ENCODE results near the gene ACTG1.
A peak's percentile ranks its signal among the peaks of the same experiment; 100 is the strongest.

The ACTG1 gene

DNA sequence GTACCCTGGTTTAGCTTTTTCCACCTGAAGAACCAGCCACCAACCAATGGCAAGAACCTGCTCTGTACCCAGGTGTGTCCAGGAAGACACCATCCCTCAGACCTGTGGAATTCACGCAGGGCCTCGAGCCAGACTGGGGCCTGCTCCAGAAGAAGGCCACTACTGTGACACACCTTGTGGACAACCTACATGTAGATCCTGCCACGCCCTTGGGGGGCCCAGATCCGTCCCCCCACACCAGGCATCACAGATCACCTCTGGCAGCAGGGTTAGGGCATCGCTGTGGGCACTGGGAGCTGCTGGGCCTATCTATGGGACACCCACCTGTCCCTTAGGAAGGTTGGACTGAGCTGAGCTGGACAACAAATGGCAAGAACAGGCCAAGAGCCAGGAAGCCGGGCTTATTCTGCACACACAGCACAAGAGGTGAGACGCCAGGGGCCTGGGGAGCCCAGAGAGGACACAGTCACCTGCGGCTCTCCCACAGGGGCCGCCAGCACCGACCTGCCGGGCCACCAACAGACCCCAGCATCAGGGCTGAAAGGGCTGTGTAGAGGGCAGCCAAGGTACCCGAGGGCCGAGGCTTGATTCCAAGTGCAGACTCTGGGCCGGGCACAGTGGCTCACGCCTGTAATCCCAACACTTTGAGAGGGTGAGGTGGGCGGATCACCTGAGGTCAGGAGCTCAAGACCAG lies 31.8 kb upstream of the ACTG1 start:
- no peak for DNase-seq

DNA sequence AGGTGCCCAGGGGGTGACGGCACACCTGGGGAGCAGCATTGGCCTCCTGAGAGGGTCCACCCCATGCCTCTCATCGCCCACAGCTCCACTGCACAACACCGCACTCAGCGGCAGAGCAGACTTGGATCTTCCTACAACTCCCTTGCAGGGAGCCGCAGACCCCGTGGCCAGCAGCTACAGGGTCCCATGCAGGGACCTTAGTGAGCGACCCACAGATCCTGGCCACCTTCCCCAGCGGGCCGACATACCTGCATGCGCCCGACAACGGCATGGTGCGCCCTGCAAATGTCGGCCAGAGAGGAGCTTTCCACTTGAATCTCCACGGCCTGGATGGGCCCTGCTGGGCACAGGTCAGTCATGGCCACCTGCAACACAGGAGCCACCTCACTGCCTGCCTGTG lies 31.2 kb upstream of the ACTG1 start:
- DNase-seq, result no peak

- no peak for DNase-seq
These were observed 30.7 kb upstream of the ACTG1 start for GRCh38 chr17:81543339-81543675.

DNA sequence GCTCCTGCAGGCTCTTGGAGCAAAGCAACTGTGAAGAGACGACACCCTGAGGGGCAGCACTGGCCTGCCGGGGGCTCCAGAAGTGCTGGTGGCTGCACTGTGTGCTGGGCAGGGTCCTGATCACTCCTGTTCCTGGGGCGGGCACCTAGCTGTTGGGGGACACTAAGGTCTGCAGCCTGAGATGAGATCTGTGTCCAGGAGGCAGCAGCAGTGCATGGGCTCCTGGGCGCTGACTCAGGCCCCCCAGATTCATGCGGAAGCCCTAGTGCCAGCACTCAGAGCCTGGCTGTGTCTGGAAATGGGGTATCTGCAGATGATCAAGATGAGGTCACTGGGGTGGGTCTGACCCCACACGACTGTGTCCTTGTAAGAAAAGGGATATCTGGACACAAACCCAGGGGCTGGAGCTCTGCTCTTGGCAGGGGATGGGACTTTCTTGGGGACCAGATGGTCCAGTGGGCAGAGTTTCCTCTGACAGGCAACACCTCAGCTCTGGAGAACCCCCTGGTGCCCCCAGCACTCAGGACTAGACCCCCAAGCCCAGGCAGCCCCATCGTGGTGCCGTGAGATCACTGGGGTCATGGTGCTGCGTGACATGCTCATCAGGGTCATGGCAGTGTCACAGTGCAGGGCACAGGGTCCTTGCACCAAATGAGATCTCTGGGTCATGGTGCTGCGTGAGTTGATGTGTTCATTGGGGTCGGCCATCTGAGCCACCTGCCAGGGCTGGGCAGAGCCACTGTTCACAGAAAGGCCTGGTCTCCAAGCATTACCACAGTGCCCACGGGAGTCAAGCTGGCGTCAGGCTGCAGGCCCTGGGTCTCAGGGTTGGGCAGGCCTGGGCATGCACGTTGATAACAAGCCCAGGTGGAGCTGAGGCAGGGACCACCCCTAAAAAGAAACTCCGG lies 30.1 kb upstream of the ACTG1 start:
- no peak for DNase-seq

DNA sequence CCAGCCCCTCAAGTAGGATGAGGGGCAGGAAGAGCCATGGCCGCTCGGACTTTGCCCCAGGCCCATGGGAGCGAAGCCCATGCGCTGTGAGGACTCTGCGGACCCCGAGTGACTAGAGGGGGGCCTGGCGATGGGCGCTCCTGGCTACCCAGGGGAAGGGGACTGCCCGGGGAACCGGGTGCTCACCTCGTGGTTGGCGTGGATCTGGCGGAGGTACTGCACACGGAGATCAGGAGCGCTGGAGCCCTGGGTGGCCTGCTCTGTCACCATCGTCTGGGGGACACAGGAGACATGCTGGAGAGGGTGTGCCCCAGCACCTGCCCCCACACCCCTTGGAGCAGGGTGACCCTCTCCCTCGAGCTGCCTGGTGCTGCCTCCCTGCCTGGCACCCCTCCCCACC lies 28.5 kb upstream of the ACTG1 start:
- no peak for DNase-seq

GRCh38 chr17:81540676-81541027 lies 28.1 kb upstream of the ACTG1 start:
- no peak for DNase-seq

- DNase-seq, result no peak
These were observed 27.5 kb upstream of the ACTG1 start for GRCh38 chr17:81539961-81540675.

DNA sequence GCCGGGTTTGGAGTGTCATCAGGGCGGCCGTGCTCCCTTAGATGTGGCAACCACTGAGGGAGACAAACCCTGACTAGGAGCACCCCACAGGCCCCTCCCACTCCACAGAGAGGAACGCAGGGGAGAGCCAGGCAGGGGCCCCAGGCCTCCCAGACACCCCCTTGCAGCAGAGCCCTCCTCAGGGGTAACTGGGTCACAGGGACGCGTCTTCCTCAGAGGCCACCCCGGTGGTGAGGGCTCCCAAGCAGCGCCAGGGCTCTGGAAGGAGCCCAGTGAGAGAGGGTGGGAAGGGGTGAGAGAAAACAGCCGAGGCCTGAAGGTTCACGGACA lies 26.9 kb upstream of the ACTG1 start:
- no peak for DNase-seq

GRCh38 chr17:81538651-81539570 lies 26.3 kb upstream of the ACTG1 start:
- DNase-seq, result no peak

- peak; percentile 66 to 71 for DNase-seq
These were observed 25.4 kb upstream of the ACTG1 start for GRCh38 chr17:81537856-81538555.

DNA sequence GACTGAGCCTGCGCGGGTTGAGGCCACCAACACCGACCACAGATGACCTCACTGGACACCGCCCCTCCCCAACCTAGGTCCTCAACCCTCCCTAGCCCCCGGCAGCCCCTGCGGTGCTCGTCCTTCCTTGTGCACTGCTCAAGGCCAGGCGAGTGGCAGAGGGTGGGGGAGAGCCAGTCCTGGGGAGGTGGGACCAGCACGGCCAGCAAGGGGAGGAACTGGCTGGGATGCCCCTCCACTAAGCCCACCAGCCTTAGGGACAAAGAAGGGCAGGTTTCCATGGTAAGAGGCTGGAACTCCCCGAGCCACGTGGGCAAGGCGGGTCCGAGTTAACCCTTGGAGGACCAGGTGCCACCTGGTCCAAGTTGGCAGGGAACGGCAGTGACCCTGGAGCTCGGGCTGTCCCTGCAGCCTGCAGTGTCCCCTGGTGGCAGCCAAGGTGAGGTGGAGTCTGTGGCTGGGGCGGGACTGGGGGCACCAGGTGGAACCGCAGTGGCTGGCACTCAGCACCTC lies 24.8 kb upstream of the ACTG1 start:
- peak; percentile 40 to 71 for DNase-seq

DNA sequence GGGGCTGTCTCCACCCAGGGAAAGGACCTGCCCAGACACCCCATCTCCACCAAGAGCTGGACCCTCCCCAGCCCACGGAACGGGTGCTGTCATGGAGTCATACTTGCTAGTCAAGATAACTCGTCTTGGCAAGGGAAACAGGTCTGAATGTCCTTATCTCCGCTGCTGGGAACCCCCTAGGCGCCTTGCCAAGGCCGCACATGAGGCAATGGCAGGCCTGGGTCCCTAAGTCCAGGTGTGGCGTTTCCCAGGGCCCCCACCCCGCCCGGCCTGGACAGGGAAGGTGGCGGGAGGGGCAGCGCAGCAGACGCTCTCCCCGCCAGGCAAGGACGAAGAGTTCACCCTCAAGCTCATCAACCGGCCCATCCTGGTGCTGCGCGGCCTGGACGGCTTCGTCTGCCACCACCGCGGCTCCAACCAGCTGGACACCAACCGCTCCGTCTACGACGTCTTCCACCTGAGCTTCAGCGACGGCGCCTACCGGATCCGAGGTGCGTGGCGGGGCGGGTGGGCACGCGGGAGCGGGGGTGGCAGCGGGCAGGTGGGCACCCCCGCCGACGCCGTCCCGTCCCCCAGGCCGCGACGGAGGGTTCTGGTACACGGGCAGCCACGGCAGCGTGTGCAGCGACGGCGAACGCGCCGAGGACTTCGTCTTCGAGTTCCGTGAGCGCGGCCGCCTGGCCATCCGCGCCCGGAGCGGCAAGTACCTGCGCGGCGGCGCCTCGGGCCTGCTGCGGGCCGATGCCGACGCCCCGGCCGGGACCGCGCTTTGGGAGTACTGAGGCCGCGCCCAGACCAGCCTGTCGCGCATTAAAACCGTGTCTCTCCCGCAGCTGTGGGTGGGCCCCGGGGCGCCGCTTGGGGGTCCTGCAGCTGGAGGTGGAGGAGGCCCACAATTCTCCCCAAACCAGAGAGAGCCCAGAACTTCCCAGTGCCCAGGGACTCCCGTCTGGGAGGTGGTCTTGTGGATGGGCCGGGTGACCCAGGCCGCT lies 24.0 kb upstream of the ACTG1 start:
- no peak for DNase-seq

DNA sequence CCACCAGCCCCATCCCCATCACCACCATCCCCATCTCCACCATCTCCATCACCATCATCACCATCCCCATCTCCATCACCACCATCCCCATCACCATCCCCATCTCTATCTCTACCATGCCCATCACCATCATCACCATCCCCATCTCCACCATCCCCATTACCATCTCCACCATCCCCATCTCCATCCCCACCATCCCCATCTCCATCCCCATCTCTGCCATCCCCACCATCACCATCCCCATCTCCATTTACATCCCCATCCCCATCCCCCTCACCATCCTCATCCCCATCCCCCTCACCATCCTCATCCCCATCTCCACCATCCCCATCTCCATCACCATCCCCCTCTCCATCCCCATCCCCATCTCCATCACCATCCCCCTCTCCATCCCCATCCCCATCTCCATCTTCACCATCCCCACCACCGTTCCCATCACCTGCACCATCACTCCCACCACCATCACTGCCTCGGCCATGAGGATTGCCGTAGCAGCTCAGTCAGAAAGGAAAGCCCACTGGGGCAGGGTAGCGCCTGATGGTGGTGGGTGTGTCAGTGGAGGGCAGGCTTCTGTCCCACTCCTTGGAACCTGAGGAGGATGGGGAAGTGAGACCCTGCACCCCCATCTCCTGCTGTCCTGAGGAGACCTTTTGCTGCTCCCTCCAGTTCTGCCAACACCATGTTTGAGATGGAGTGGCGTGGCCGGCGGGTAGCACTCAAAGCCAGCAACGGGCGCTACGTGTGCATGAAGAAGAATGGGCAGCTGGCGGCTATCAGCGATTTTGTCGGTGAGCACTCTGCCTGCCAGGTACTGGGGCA lies 23.1 kb upstream of the ACTG1 start:
- no peak for DNase-seq

DNA sequence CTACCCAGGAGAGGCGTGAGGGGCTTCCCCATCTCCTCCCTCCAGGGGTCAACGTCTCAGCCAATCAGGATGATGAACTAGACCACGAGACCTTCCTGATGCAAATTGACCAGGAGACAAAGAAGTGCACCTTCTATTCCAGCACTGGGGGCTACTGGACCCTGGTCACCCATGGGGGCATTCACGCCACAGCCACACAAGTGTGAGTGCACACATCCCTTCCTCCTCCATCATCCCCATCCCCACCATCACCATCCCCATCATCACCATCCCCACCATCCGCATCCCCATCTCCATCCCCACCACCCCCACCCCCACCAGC lies 22.4 kb upstream of the ACTG1 start:
- DNase-seq, result no peak

DNA sequence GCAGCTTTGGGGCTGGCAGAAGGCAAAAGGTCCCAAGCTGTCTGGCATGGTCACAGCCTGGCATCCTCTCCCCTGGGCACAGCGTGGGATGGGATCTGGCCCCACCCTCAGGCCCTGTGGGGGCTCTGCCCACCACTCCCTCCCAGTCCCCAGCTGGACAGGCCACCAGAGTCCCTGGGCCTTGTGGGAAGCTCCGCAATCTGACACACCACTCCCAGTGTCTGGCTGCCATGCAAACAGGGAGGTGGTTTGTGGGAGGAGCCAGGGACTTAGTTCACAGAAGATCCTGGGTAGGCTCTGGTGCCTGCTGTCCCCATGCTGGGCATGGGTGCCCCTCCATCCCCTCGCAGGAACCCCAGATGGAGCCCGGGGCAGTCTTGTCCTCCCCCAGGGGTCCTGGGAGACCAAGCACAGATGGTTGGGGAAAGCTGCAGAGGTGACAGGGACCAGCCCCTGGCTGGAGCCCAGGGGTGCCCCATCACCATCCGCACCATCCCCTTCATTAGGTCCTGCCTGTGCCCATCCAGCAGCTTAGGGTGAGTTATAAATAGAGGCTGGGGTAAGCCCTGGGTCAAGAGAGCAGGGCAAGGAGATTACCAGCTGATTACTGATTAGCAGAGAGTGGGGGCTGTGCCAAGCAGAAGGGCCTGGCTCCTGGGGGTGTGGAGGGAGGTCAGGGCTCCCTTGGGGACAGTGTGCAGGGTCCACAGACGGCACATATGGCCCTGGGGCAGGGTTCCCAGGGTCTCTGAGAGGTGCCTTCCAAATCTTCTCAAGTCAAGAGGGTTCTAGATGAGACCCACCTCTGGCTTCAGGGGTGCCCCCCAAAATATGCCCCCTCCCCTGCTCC lies 21.8 kb upstream of the ACTG1 start:
- no peak for DNase-seq

- no peak for DNase-seq
These were observed 20.9 kb upstream of the ACTG1 start for GRCh38 chr17:81533339-81534141.

DNA sequence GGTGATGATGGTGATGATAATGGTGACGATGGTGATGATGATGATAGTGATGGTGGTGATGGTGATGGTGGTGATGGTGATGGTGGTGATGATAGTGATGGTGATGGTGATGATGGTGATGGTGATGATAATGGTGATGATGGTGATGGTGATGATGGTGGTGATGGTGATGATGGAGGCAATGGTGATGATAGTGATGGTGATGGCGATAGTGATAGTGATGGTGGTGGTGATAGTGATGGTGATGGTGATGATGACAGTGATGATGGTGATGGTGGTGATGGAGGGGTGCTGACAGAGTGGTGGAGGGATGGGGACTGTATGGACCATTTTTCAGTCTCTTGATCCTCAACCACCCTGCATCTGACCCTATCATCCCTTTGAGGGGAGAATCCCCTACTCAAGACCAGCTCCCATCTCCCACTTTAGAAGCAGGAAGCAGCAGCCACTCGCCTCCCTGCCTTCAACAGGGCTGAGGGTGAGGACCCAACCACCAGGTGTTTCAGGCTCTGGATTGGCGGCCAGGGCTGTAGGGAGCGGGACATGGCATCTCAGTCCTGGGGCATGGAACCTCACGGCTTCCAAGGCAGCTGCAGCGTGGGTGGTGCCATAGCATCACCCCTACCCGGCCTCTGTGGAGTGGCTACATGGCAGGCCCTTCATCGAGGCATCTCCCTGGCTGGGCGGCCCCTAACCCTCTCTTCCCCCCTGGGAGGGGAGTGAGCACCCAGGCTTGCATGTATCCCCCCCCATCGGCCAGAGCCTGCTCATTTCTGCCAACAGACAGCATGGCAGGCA lies 20.1 kb upstream of the ACTG1 start:
- no peak for DNase-seq

Measured in NCI-H187 (cell line).